ENCODE measurements around the gene SLC6A8.
"Not testable (repeated sequence)": the region's sequence is repeated elsewhere in the genome, so short reads cannot be mapped to it uniquely, and the experiment has no call there.

Gene SLC6A8

DNA sequence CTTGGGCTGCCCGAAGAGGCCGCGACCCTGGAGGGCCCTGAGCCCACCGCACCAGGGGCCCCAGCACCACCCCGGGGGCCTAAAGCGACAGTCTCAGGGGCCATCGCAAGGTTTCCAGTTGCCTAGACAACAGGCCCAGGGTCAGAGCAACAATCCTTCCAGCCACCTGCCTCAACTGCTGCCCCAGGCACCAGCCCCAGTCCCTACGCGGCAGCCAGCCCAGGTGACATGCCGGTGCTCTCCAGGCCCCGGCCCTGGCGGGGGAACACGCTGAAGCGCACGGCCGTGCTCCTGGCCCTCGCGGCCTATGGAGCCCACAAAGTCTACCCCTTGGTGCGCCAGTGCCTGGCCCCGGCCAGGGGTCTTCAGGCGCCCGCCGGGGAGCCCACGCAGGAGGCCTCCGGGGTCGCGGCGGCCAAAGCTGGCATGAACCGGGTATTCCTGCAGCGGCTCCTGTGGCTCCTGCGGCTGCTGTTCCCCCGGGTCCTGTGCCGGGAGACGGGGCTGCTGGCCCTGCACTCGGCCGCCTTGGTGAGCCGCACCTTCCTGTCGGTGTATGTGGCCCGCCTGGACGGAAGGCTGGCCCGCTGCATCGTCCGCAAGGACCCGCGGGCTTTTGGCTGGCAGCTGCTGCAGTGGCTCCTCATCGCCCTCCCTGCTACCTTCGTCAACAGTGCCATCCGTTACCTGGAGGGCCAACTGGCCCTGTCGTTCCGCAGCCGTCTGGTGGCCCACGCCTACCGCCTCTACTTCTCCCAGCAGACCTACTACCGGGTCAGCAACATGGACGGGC lies 37.5 kb downstream of the SLC6A8 start:
- H3K27ac ChIP-seq = peak overlapping the region; percentile 89
- TF ChIP-seq, protein P1, sequence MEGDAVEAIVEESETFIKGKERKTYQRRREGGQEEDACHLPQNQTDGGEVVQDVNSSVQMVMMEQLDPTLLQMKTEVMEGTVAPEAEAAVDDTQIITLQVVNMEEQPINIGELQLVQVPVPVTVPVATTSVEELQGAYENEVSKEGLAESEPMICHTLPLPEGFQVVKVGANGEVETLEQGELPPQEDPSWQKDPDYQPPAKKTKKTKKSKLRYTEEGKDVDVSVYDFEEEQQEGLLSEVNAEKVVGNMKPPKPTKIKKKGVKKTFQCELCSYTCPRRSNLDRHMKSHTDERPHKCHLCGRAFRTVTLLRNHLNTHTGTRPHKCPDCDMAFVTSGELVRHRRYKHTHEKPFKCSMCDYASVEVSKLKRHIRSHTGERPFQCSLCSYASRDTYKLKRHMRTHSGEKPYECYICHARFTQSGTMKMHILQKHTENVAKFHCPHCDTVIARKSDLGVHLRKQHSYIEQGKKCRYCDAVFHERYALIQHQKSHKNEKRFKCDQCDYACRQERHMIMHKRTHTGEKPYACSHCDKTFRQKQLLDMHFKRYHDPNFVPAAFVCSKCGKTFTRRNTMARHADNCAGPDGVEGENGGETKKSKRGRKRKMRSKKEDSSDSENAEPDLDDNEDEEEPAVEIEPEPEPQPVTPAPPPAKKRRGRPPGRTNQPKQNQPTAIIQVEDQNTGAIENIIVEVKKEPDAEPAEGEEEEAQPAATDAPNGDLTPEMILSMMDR (conservative IDR thresholded peaks at IDR 0.05) = no peak

DNA sequence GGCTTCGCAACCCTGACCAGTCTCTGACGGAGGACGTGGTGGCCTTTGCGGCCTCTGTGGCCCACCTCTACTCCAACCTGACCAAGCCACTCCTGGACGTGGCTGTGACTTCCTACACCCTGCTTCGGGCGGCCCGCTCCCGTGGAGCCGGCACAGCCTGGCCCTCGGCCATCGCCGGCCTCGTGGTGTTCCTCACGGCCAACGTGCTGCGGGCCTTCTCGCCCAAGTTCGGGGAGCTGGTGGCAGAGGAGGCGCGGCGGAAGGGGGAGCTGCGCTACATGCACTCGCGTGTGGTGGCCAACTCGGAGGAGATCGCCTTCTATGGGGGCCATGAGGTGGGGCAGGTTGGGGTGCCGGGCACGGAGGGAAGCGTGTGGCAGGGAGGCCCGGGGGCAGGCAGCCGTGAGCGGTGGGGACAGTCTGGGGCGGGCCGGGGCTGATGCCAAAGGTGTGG lies 38.1 kb downstream of the SLC6A8 start:
- peak overlapping the region; percentile 89; the same call in 1 of the 2 replicates for H3K27ac ChIP-seq
- TF ChIP-seq, protein P1 (conservative IDR thresholded peaks at IDR 0.05) = no peak

DNA sequence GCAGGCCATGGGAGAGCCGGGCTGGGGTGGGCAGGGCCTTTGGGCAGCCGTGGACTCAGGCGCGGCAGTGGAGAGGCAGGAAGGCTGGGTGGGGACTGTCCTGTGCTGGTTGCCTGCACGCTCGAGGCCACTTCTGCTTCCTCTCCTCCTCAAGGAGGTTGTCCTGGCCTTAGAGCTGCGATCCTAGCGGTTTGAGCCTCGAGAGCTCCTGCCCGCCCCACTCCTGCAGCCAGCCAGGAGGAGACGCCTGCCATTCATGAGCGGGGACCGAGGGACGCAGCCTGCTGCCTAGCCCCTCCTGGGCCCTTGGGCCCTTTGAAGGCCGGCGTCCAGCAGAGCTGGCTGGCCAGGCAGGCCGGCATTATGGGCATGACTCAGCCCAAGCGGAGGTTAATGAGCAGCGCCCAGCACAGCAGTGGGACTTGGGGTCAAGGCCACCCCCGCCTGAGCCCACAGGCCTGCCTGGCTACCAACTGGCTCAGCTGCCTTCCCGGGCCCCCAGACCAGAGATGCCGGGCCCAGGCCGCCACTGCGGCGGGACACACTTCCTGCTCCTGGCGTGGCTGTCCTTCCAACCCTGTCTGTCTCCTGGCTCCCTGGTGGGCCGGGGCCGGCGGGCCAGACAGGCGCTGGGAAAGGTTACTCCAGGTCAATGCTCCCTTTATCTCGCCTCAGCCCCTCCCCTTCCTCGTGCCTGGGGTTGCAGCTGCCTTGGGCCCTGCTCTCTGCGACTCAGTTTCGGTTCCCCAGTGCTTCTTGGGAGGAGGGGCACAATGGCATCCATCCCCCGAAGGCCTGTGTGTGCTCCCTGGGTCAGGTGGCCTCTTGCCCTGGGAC lies 38.8 kb downstream of the SLC6A8 start:
- TF ChIP-seq, protein P1 (conservative IDR thresholded peaks at IDR 0.05) = no peak
- H3K27ac ChIP-seq = peak overlapping the region; percentile 89

GRCh38 chrX:153727123-153727931 lies 39.6 kb downstream of the SLC6A8 start:
- TF ChIP-seq, protein P1 (conservative IDR thresholded peaks at IDR 0.05) = no peak
- H3K27ac ChIP-seq = peak overlapping the region; percentile 89

GRCh38 chrX:153728095-153728494 lies 40.4 kb downstream of the SLC6A8 start:
- H3K27ac ChIP-seq = peak overlapping the region; percentile 89
- TF ChIP-seq, protein P1 (conservative IDR thresholded peaks at IDR 0.05) = no peak

GRCh38 chrX:153728951-153729631 lies 41.4 kb downstream of the SLC6A8 start:
- no peak overlapping the region for H3K27ac ChIP-seq
- TF ChIP-seq, protein P1 (conservative IDR thresholded peaks at IDR 0.05) = no peak

DNA sequence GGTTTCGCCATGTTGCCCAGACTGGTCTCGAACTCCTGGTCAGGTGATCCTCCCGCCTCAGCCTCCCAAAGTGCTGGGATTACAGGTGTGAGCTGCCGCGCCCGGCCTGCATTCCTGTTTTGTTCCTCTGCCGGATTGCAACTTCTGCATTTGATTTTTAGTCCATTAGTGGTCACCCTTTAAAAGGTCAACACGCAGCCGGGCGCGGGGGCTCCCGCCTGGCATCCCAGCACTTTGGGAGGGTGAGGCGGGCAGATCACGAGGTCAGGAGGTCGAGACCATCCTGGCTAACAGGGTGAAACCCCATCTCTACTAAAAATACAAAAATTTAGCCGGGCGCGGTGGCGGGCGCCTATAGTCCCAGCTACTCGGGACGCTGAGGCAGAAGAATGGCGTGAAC lies 42.4 kb downstream of the SLC6A8 start:
- H3K27ac ChIP-seq = not testable (repeated sequence)

Data from VCaP (cell line).